ENCODE results near the gene PTH2.

Gene PTH2

GRCh38 chr19:49425922-49426592, 2.8 kb upstream of the PTH2 start:
- H3K14ac ChIP-seq (ENCODE audit: low read length) = no peak overlapping the region
- WGBS, 2 donors (ENCODE audit: extremely low coverage in 2 of 2, insufficient read length in 2 of 2, insufficient replicate concordance in 1 of 2) = no CpG with 5 or more reads among the region's 30 CpGs
- H2BK120ac ChIP-seq (ENCODE audit: low read depth, low read length) = no peak overlapping the region
- H3K27me3 ChIP-seq (ENCODE audit: control insufficient read depth in 3 of 3, insufficient read depth in 3 of 3, low read depth in 1 of 3, low read length in 3 of 3) = peaks cover 8 to 95% (median 74%) of the 10 kb centered on the region in 3 experiments
- no peak overlapping the region for H3K23ac ChIP-seq (ENCODE audit: low read depth, low read length, poor library complexity)
- H2AFZ ChIP-seq (ENCODE audit: low read length) = no peak overlapping the region
- no peak for DNase-seq (ENCODE audit: low spot score)
- H3K4me3 ChIP-seq (ENCODE audit: low read length in 2 of 2) = no peak overlapping the region
- peak overlapping the region; percentile 20 for H3K4me2 ChIP-seq (ENCODE audit: insufficient read depth, low read length, poor library complexity, severe bottlenecking)
- H3K36me3 ChIP-seq (replicated peaks in 1 of 2; ENCODE audit: control insufficient read depth in 2 of 2, insufficient read depth in 2 of 2, low read length in 2 of 2) = no peaks in the 10 kb centered on the region
- peak overlapping the region; percentile 63 for H2AK5ac ChIP-seq (ENCODE audit: low read depth, low read length)
- no peak overlapping the region for H4K8ac ChIP-seq (ENCODE audit: low read depth, low read length)
- H3K79me1 ChIP-seq (ENCODE audit: low read depth, low read length) = peaks cover 2% of the 10 kb centered on the region
- no peak overlapping the region for H2BK12ac ChIP-seq (ENCODE audit: low read length)
- no peak overlapping the region for H3K9ac ChIP-seq (ENCODE audit: low read depth, low read length, poor library complexity)
- H3K9me3 ChIP-seq (replicated peaks in 1 of 2; ENCODE audit: control insufficient read depth in 2 of 2, insufficient read depth in 1 of 2, low read depth in 1 of 2, low read length in 2 of 2) = no peaks in the 10 kb centered on the region
- peak overlapping the region; percentile 88 for H3K18ac ChIP-seq (ENCODE audit: low read length)
- H2BK5ac ChIP-seq (ENCODE audit: low read length) = no peak overlapping the region
- no peak overlapping the region for H3K4ac ChIP-seq (ENCODE audit: low read length)
- peaks cover 28 to 32% of the 10 kb centered on the region in 2 donors for H3K4me1 ChIP-seq (ENCODE audit: control insufficient read depth in 2 of 2, insufficient read depth in 1 of 2, low read depth in 1 of 2, low read length in 2 of 2)
- H4K91ac ChIP-seq (ENCODE audit: low read depth, low read length, poor library complexity) = no peak overlapping the region
- no peak overlapping the region for H2BK15ac ChIP-seq (ENCODE audit: low read length)
- no peak overlapping the region for H3K27ac ChIP-seq (replicated peaks; ENCODE audit: low read length)

DNA sequence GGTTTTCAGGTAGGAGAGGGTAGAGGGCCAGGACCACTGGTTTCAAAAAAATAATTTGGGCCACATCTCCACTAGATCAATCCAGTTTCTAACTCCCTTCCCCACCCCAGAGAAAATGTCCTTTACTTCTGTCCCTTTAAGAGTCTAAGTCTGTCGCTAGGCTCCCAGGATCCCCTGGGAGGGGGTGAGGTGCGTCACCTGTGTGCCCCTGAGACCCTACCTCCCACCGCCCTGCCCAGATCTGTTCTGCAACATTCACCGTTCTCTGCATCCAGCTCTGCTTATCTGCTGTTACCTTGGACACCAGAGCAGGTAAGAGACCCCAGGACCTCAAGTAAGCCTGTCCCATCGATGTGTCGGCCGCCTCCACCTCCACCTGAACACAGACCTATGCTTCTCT, 1.9 kb upstream of the PTH2 start, which contains the start of gene GFY:
Gene GFY (plus strand): TSS at position 211 of the 400 bp plus-strand sequence. CDS start 1,043 bp downstream, outside the sequence.
- no peak within 1 kb of the TSS for H2BK120ac ChIP-seq (ENCODE audit: low read depth, low read length)

GRCh38 chr19:49423985-49424303, 703 bp upstream of the PTH2 start:
- Histone ChIP-seq H4K91ac (ENCODE audit: low read depth, low read length, poor library complexity) (no peak overlapping the region), H2BK15ac (ENCODE audit: low read length) (no peak overlapping the region), H3K36me3 (replicated peaks in 1 of 2; ENCODE audit: control insufficient read depth in 2 of 2, insufficient read depth in 2 of 2, low read length in 2 of 2) (no peaks in the 10 kb centered on the region), H2AK5ac (ENCODE audit: low read depth, low read length) (no peak overlapping the region), H3K23ac (ENCODE audit: low read depth, low read length, poor library complexity) (no peak overlapping the region), H2BK120ac (ENCODE audit: low read depth, low read length) (no peak overlapping the region), H3K4me3 (ENCODE audit: low read length in 2 of 2) (no peak overlapping the region), H3K14ac (ENCODE audit: low read length) (no peak overlapping the region), H2BK12ac (ENCODE audit: low read length) (no peak overlapping the region), H2BK5ac (ENCODE audit: low read length) (no peak overlapping the region), H3K4me1 (ENCODE audit: control insufficient read depth in 2 of 2, insufficient read depth in 1 of 2, low read depth in 1 of 2, low read length in 2 of 2) (peaks cover 21 to 24% of the 10 kb centered on the region in 2 donors), H3K4me2 (ENCODE audit: insufficient read depth, low read length, poor library complexity, severe bottlenecking) (peak overlapping the region; percentile 85), H3K18ac (ENCODE audit: low read length) (peak overlapping the region; percentile 77), H3K9me3 (replicated peaks in 1 of 2; ENCODE audit: control insufficient read depth in 2 of 2, insufficient read depth in 1 of 2, low read depth in 1 of 2, low read length in 2 of 2) (no peaks in the 10 kb centered on the region), H3K27ac (replicated peaks; ENCODE audit: low read length) (no peak overlapping the region), H3K9ac (ENCODE audit: low read depth, low read length, poor library complexity) (no peak overlapping the region), H3K79me1 (ENCODE audit: low read depth, low read length) (peaks cover 2% of the 10 kb centered on the region), H2AFZ (ENCODE audit: low read length) (peak overlapping the region; percentile 97), H4K8ac (ENCODE audit: low read depth, low read length) (no peak overlapping the region), H3K4ac (ENCODE audit: low read length) (no peak overlapping the region), H3K27me3 (ENCODE audit: control insufficient read depth in 3 of 3, insufficient read depth in 3 of 3, low read depth in 1 of 3, low read length in 3 of 3) (peaks cover 8 to 96% (median 76%) of the 10 kb centered on the region in 3 experiments)
- DNase-seq (ENCODE audit: low spot score) = no peak
- no CpG with 5 or more reads among the region's 3 CpGs for WGBS, 2 donors (ENCODE audit: extremely low coverage in 2 of 2, insufficient read length in 2 of 2, insufficient replicate concordance in 1 of 2)

More for the DNA sequence above, 1.9 kb upstream of the PTH2 start, which contains the start of gene GFY:
- Histone ChIP-seq H3K36me3 (replicated peaks in 1 of 2; ENCODE audit: control insufficient read depth in 2 of 2, insufficient read depth in 2 of 2, low read length in 2 of 2) (no peaks in the 10 kb centered on the region), H4K91ac (ENCODE audit: low read depth, low read length, poor library complexity) (no peak within 1 kb of the TSS), H2BK5ac (ENCODE audit: low read length) (no peak within 1 kb of the TSS), H3K27me3 (ENCODE audit: control insufficient read depth in 3 of 3, insufficient read depth in 3 of 3, low read depth in 1 of 3, low read length in 3 of 3) (peaks cover 8 to 95% (median 76%) of the 10 kb centered on the region in 3 experiments), H4K8ac (ENCODE audit: low read depth, low read length) (no peak within 1 kb of the TSS), H3K4me2 (ENCODE audit: insufficient read depth, low read length, poor library complexity, severe bottlenecking) (peak within 1 kb of the TSS; percentile 20), H3K23ac (ENCODE audit: low read depth, low read length, poor library complexity) (no peak within 1 kb of the TSS), H3K4ac (ENCODE audit: low read length) (no peak within 1 kb of the TSS), H2BK12ac (ENCODE audit: low read length) (peak within 1 kb of the TSS; percentile 19), H3K79me1 (ENCODE audit: low read depth, low read length) (peaks cover 2% of the 10 kb centered on the region), H3K14ac (ENCODE audit: low read length) (no peak within 1 kb of the TSS), H2AK5ac (ENCODE audit: low read depth, low read length) (peak within 1 kb of the TSS; percentile 63), H3K4me3 (ENCODE audit: low read length in 2 of 2) (no peak within 1 kb of the TSS), H2BK15ac (ENCODE audit: low read length) (no peak within 1 kb of the TSS), H3K27ac (replicated peaks; ENCODE audit: low read length) (no peak within 1 kb of the TSS), H3K9me3 (replicated peaks in 1 of 2; ENCODE audit: control insufficient read depth in 2 of 2, insufficient read depth in 1 of 2, low read depth in 1 of 2, low read length in 2 of 2) (no peaks in the 10 kb centered on the region), H3K9ac (ENCODE audit: low read depth, low read length, poor library complexity) (no peak within 1 kb of the TSS), H2AFZ (ENCODE audit: low read length) (no peak within 1 kb of the TSS), H3K4me1 (ENCODE audit: control insufficient read depth in 2 of 2, insufficient read depth in 1 of 2, low read depth in 1 of 2, low read length in 2 of 2) (peaks cover 24 to 31% of the 10 kb centered on the region in 2 donors), H3K18ac (ENCODE audit: low read length) (peak within 1 kb of the TSS; percentile 70)
- DNase-seq (ENCODE audit: low spot score) = no peak
- WGBS, 2 donors (ENCODE audit: extremely low coverage in 2 of 2, insufficient read length in 2 of 2, insufficient replicate concordance in 1 of 2) = no CpG with 5 or more reads among the region's 7 CpGs

- no CpG with 5 or more reads among the region's 58 CpGs for WGBS, 2 donors (ENCODE audit: extremely low coverage in 2 of 2, insufficient read length in 2 of 2, insufficient replicate concordance in 1 of 2)
- DNase-seq (ENCODE audit: low spot score) = peak; percentile 79
- peak overlapping the region; percentile 24 to 42 for H3K4me3 ChIP-seq (ENCODE audit: low read length in 2 of 2)
These were observed 702 bp downstream of the PTH2 start for GRCh38 chr19:49422407-49423070.

More at GRCh38 chr19:49422407-49423070, 702 bp downstream of the PTH2 start:
- H3K9ac ChIP-seq (ENCODE audit: low read depth, low read length, poor library complexity) = peak overlapping the region; percentile 27
- peak overlapping the region; percentile 58 for H3K23ac ChIP-seq (ENCODE audit: low read depth, low read length, poor library complexity)
- no peak overlapping the region for H4K8ac ChIP-seq (ENCODE audit: low read depth, low read length)
- H2BK5ac ChIP-seq (ENCODE audit: low read length) = no peak overlapping the region
- H4K91ac ChIP-seq (ENCODE audit: low read depth, low read length, poor library complexity) = peak overlapping the region; percentile 25
- peak overlapping the region; percentile 97 for H2AFZ ChIP-seq (ENCODE audit: low read length)
- peaks cover 11 to 15% of the 10 kb centered on the region in 2 donors for H3K4me1 ChIP-seq (ENCODE audit: control insufficient read depth in 2 of 2, insufficient read depth in 1 of 2, low read depth in 1 of 2, low read length in 2 of 2)
- peak overlapping the region; percentile 85 for H3K4me2 ChIP-seq (ENCODE audit: insufficient read depth, low read length, poor library complexity, severe bottlenecking)
- no peak overlapping the region for H3K4ac ChIP-seq (ENCODE audit: low read length)
- H3K9me3 ChIP-seq (replicated peaks in 1 of 2; ENCODE audit: control insufficient read depth in 2 of 2, insufficient read depth in 1 of 2, low read depth in 1 of 2, low read length in 2 of 2) = no peaks in the 10 kb centered on the region
- H3K79me1 ChIP-seq (ENCODE audit: low read depth, low read length) = no peaks in the 10 kb centered on the region
- no peak overlapping the region for H3K14ac ChIP-seq (ENCODE audit: low read length)
- peak overlapping the region; percentile 75 for H2BK15ac ChIP-seq (ENCODE audit: low read length)
- no peak overlapping the region for H2AK5ac ChIP-seq (ENCODE audit: low read depth, low read length)
- H3K27ac ChIP-seq (replicated peaks; ENCODE audit: low read length) = no peak overlapping the region
- H2BK12ac ChIP-seq (ENCODE audit: low read length) = no peak overlapping the region
- H3K36me3 ChIP-seq (replicated peaks in 1 of 2; ENCODE audit: control insufficient read depth in 2 of 2, insufficient read depth in 2 of 2, low read length in 2 of 2) = no peaks in the 10 kb centered on the region
- H3K27me3 ChIP-seq (ENCODE audit: control insufficient read depth in 3 of 3, insufficient read depth in 3 of 3, low read depth in 1 of 3, low read length in 3 of 3) = peaks cover 8 to 97% (median 64%) of the 10 kb centered on the region in 3 experiments
- H2BK120ac ChIP-seq (ENCODE audit: low read depth, low read length) = no peak overlapping the region
- H3K18ac ChIP-seq (ENCODE audit: low read length) = peak overlapping the region; percentile 93

Data from neuronal stem cell (in vitro differentiated cells).